ENCODE results near the gene PI4KA. TPM values are rescaled to one million over a fixed set of nuclear protein-coding genes. Genes with fewer than 3 reads are reported as not detected.

Gene PI4KA
- total and polyA plus RNA-seq, 2 donors (not counting 1 experiment from before 2014, with no cell fraction given) = 26.4 to 40.6 TPM

DNA sequence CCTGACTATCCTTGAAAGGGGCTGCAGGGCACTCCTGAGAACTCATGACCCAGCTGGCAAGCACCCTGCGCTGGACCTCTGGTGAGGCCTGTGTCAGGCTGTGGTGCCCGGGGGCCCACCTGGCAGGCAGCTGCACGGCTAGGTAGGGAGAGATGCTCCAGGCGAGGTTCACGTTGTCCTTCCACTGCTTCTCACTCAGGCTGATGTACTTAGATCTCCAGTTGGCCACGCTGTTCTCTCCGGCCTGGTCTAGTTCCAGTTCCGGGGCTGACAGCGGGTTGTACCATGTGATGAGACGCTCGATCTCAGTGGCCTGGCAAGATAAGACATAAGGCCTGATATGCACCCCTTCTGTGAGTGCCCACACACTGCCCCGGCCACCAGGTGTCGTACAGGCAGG is 129.4 kb downstream of the PI4KA start:
- Histone ChIP-seq H2AFZ (ENCODE audit: low read length) (no peak overlapping the region), H3K4me1 (ENCODE audit: control insufficient read depth, extremely low read depth, insufficient read depth, low read length) (no peaks in the 10 kb centered on the region), H3K79me2 (ENCODE audit: control insufficient read depth, insufficient read depth, low read length) (no peaks in the 10 kb centered on the region), H3K9ac (ENCODE audit: insufficient read depth, low read length) (no peak overlapping the region), H3K27ac (ENCODE audit: insufficient read depth, low read length) (no peak overlapping the region), H4K20me1 (ENCODE audit: control insufficient read depth, extremely low read depth, insufficient read depth, low read length) (no peaks in the 10 kb centered on the region), H3K4me3 (replicated peaks in 1 of 4; ENCODE audit: control extremely low read depth in 1 of 4, insufficient read depth in 1 of 4, low read depth in 3 of 4, low read length in 4 of 4) (no peak overlapping the region), H3K36me3 (ENCODE audit: control insufficient read depth, insufficient read depth, low read length) (peaks cover 18% of the 10 kb centered on the region), H3K27me3 (ENCODE audit: control insufficient read depth, insufficient read depth, low read length) (no peaks in the 10 kb centered on the region), H3K9me3 (ENCODE audit: control insufficient read depth, insufficient read depth, low read depth, low read length) (no peaks in the 10 kb centered on the region), H3K4me2 (ENCODE audit: extremely low read depth, insufficient read depth, low read length) (no peak overlapping the region)
- no peak for DNase-seq (ENCODE audit: low read depth in 2 of 2)
- no peak for TF ChIP-seq EZH2 (IDR thresholded peaks at IDR 0.05; ENCODE audit: low read length, missing control alignments)
- TF ChIP-seq, protein P1, sequence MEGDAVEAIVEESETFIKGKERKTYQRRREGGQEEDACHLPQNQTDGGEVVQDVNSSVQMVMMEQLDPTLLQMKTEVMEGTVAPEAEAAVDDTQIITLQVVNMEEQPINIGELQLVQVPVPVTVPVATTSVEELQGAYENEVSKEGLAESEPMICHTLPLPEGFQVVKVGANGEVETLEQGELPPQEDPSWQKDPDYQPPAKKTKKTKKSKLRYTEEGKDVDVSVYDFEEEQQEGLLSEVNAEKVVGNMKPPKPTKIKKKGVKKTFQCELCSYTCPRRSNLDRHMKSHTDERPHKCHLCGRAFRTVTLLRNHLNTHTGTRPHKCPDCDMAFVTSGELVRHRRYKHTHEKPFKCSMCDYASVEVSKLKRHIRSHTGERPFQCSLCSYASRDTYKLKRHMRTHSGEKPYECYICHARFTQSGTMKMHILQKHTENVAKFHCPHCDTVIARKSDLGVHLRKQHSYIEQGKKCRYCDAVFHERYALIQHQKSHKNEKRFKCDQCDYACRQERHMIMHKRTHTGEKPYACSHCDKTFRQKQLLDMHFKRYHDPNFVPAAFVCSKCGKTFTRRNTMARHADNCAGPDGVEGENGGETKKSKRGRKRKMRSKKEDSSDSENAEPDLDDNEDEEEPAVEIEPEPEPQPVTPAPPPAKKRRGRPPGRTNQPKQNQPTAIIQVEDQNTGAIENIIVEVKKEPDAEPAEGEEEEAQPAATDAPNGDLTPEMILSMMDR (conservative IDR thresholded peaks at IDR 0.05 in 1 of 2, IDR thresholded peaks at IDR 0.05 in 1 of 2; ENCODE audit: low read depth in 1 of 2, low read length in 2 of 2) = no peak

DNA sequence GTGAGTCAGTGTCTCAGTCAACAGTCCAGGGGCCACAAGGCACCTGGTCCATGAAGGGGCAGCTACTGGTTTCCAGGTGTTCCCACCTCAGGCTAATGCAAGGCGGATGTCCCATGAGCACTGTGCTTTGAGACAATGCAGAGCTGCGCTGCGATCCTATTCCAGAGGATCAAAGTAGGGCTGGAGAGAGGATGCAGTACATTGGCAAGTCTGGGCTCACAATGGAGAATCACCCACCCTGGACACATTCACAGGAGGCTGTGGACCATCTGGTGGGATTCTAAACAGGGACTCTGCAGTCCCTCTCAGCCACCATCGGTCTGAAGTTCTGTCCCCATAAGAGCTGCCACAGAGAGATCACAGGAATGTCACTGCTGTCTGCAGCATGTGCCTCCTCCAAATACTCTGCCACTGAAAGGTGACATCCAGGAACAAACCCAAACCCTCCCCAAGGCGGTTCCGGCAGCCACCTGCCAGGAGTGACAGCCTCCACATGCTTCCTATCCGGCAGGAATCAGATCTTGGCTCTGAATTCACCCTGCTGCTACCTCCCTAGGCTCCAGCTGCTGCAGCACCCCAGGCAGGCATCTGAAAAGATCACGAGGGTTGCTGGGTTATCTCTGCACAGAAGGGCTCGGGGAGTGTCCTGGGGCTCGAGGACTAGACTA is 130.0 kb downstream of the PI4KA start:
- Histone ChIP-seq H3K9ac (ENCODE audit: insufficient read depth, low read length) (no peak overlapping the region), H3K27ac (ENCODE audit: insufficient read depth, low read length) (no peak overlapping the region), H3K27me3 (ENCODE audit: control insufficient read depth, insufficient read depth, low read length) (no peaks in the 10 kb centered on the region), H3K9me3 (ENCODE audit: control insufficient read depth, insufficient read depth, low read depth, low read length) (no peaks in the 10 kb centered on the region), H3K4me2 (ENCODE audit: extremely low read depth, insufficient read depth, low read length) (no peak overlapping the region), H3K4me3 (replicated peaks in 1 of 4; ENCODE audit: control extremely low read depth in 1 of 4, insufficient read depth in 1 of 4, low read depth in 3 of 4, low read length in 4 of 4) (no peak overlapping the region), H3K36me3 (ENCODE audit: control insufficient read depth, insufficient read depth, low read length) (peaks cover 18% of the 10 kb centered on the region), H2AFZ (ENCODE audit: low read length) (no peak overlapping the region), H3K79me2 (ENCODE audit: control insufficient read depth, insufficient read depth, low read length) (no peaks in the 10 kb centered on the region), H3K4me1 (ENCODE audit: control insufficient read depth, extremely low read depth, insufficient read depth, low read length) (no peaks in the 10 kb centered on the region), H4K20me1 (ENCODE audit: control insufficient read depth, extremely low read depth, insufficient read depth, low read length) (no peaks in the 10 kb centered on the region)
- DNase-seq (ENCODE audit: low read depth in 2 of 2) = no peak
- TF ChIP-seq, protein P1 (conservative IDR thresholded peaks at IDR 0.05 in 1 of 2, IDR thresholded peaks at IDR 0.05 in 1 of 2; ENCODE audit: low read depth in 1 of 2, low read length in 2 of 2) = no peak
- TF ChIP-seq EZH2 (IDR thresholded peaks at IDR 0.05; ENCODE audit: low read length, missing control alignments) = no peak

DNA sequence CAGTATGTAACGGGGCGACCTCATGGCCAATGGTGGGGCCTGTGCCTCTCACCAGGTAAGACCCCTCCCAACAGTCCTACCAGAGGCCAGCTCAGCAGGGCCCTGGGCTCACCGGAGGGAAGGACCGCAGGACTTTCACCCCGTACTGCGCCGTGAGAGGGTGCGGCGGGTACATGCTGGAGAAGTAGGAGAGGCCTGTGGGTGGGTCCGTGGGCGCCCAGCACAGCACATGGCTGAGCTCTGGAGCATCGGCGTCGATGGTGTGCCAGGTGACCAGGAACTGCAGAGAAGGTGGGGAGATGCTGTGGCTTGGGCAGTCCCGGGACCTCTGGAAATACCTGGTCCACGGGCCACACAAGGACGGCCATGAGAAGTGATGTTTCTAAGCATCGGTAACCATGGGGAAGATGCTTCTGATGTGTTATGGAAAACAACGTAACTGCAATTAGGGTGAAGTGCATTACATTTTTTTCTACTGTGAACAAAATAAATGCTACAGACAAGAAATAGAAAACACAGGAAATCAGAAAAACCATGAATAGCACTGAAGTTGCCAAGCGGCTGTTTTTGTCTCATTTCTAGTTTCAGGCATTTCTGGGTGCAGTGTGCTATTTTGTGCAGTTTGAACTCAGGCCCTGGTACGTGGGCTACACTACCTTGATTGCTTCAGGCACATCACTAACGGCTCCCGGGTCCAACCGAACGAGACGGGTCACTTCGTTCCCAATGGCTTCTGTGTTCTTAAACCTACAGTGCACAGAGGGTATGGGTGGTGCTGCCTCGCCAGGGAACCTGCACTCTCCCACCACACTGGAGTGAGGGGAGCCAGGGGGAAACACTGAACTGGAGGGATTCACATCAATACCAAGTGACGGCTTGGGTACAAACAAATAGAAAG is 131.2 kb downstream of the PI4KA start:
- Histone ChIP-seq H3K9me3 (ENCODE audit: control insufficient read depth, insufficient read depth, low read depth, low read length) (no peaks in the 10 kb centered on the region), H3K36me3 (ENCODE audit: control insufficient read depth, insufficient read depth, low read length) (peaks cover 18% of the 10 kb centered on the region), H3K4me3 (replicated peaks in 1 of 4; ENCODE audit: control extremely low read depth in 1 of 4, insufficient read depth in 1 of 4, low read depth in 3 of 4, low read length in 4 of 4) (no peak overlapping the region), H3K27ac (ENCODE audit: insufficient read depth, low read length) (no peak overlapping the region), H3K9ac (ENCODE audit: insufficient read depth, low read length) (no peak overlapping the region), H2AFZ (ENCODE audit: low read length) (no peak overlapping the region), H3K79me2 (ENCODE audit: control insufficient read depth, insufficient read depth, low read length) (no peaks in the 10 kb centered on the region), H3K4me1 (ENCODE audit: control insufficient read depth, extremely low read depth, insufficient read depth, low read length) (no peaks in the 10 kb centered on the region), H4K20me1 (ENCODE audit: control insufficient read depth, extremely low read depth, insufficient read depth, low read length) (no peaks in the 10 kb centered on the region), H3K27me3 (ENCODE audit: control insufficient read depth, insufficient read depth, low read length) (no peaks in the 10 kb centered on the region), H3K4me2 (ENCODE audit: extremely low read depth, insufficient read depth, low read length) (no peak overlapping the region)
- DNase-seq (ENCODE audit: low read depth in 2 of 2) = no peak
- TF ChIP-seq, protein P1 (conservative IDR thresholded peaks at IDR 0.05 in 1 of 2, IDR thresholded peaks at IDR 0.05 in 1 of 2; ENCODE audit: low read depth in 1 of 2, low read length in 2 of 2) = no peak
- no peak for TF ChIP-seq EZH2 (IDR thresholded peaks at IDR 0.05; ENCODE audit: low read length, missing control alignments)
